H9 (cell line): ENCODE measurements around the gene IMP3. TPM values are rescaled to one million over a fixed set of nuclear protein-coding genes. Genes with fewer than 3 reads are reported as not detected.

Experiments
- DNase-seq: peaks from one replicate; pipeline ENCODE4 v3.0.0-alpha.2; 2017
- H2AFZ ChIP-seq: one replicate; pipeline ENCODE4 v1.6.1; 2013; ENCODE audit warnings: mild to moderate bottlenecking, low read length, control low read depth, moderate library complexity
- H2AK5ac ChIP-seq: 2 replicates; pipeline ENCODE4 v1.6.1; 2013; ENCODE audit warnings: low read length, control low read depth, mixed read lengths; ENCODE audit not compliant: insufficient read length
- H2BK120ac ChIP-seq: one replicate; pipeline ENCODE4 v1.6.1; 2013; ENCODE audit warnings: low read depth, mild to moderate bottlenecking, low read length, control low read depth, inconsistent platforms; ENCODE audit not compliant: poor library complexity, severe bottlenecking
- H2BK12ac ChIP-seq: 2 replicates; pipeline ENCODE4 v1.6.1; 2013; ENCODE audit warnings: low read length, control low read depth, mixed read lengths, low read depth; ENCODE audit not compliant: insufficient read length
- H2BK15ac ChIP-seq: 2 replicates; pipeline ENCODE4 v1.6.1; 2013; ENCODE audit warnings: low read depth, low read length, control low read depth
- H2BK20ac ChIP-seq: one replicate; pipeline ENCODE4 v1.6.1; 2013; ENCODE audit warnings: low read depth, mild to moderate bottlenecking, low read length, control low read depth, inconsistent platforms; ENCODE audit not compliant: poor library complexity, severe bottlenecking
- H2BK5ac ChIP-seq: 2 replicates; pipeline ENCODE4 v1.6.1; 2013; ENCODE audit warnings: low read length, control low read depth, mixed read lengths; ENCODE audit not compliant: insufficient read length
- H3K14ac ChIP-seq: 2 replicates; pipeline ENCODE4 v1.6.1; 2013; ENCODE audit warnings: low read length, control low read depth; ENCODE audit not compliant: insufficient read depth
- H3K18ac ChIP-seq: 2 replicates; pipeline ENCODE4 v1.6.1; 2013; ENCODE audit warnings: low read depth, mild to moderate bottlenecking, mixed read lengths, low read length, control low read depth; ENCODE audit not compliant: insufficient read length
- H3K23ac ChIP-seq: 2 replicates; pipeline ENCODE4 v1.6.1; 2013; ENCODE audit warnings: low read length, control low read depth, mixed read lengths, low read depth; ENCODE audit not compliant: insufficient read length
- H3K23me2 ChIP-seq: 2 replicates; pipeline ENCODE4 v1.6.1; 2013; ENCODE audit warnings: low read depth, mild to moderate bottlenecking, mixed read lengths, low read length, control low read depth; ENCODE audit not compliant: insufficient read length, poor library complexity, severe bottlenecking
- H3K27ac ChIP-seq: 2 replicates; pipeline ENCODE4 v1.5.1; 2013; ENCODE audit warnings: low read length, control low read depth, mixed read lengths, low read depth; ENCODE audit not compliant: insufficient read length
- H3K27me3 ChIP-seq: 2 replicates; pipeline ENCODE4 v1.6.1; 2013; ENCODE audit warnings: low read length, control low read depth, inconsistent platforms; ENCODE audit not compliant: insufficient read depth
- H3K4ac ChIP-seq: 2 replicates; pipeline ENCODE4 v1.6.1; 2013; ENCODE audit warnings: low read depth, mild to moderate bottlenecking, control low read depth, inconsistent platforms, low read length, moderate library complexity
- H3K4me1 ChIP-seq: 2 replicates; pipeline ENCODE4 v1.6.1; 2013; ENCODE audit warnings: low read length, control low read depth, inconsistent platforms; ENCODE audit not compliant: insufficient read depth
- H3K4me2 ChIP-seq: 2 replicates; pipeline ENCODE4 v1.6.1; 2013; ENCODE audit warnings: low read length, control low read depth, mixed read lengths; ENCODE audit not compliant: insufficient read length, insufficient read depth
- H3K56ac ChIP-seq: 2 replicates; pipeline ENCODE4 v1.6.1; 2013; ENCODE audit warnings: low read depth, mild to moderate bottlenecking, mixed read lengths, low read length, control low read depth; ENCODE audit not compliant: insufficient read length
- H3K79me1 ChIP-seq: 2 replicates; pipeline ENCODE4 v1.6.1; 2013; ENCODE audit warnings: low read depth, mild to moderate bottlenecking, moderate library complexity, low read length, control low read depth, inconsistent platforms; ENCODE audit not compliant: insufficient read depth, poor library complexity, severe bottlenecking
- H3K79me2 ChIP-seq: 2 replicates; pipeline ENCODE4 v1.6.1; 2013; ENCODE audit warnings: low read length, control low read depth, inconsistent platforms; ENCODE audit not compliant: insufficient read depth
- H3K9ac ChIP-seq: 2 replicates; pipeline ENCODE4 v1.6.1; 2013; ENCODE audit warnings: low read length, control low read depth, mixed read lengths; ENCODE audit not compliant: insufficient read length; ENCODE audit errors: extremely low read depth
- H3K9me3 ChIP-seq: one replicate; pipeline ENCODE4 v1.6.1; 2013; ENCODE audit warnings: low read depth, low read length, inconsistent platforms; ENCODE audit not compliant: control insufficient read depth
- H3T11ph ChIP-seq: one replicate; pipeline ENCODE4 v1.6.1; 2013; ENCODE audit warnings: mild to moderate bottlenecking, low read length, control low read depth, inconsistent platforms
- H4K20me1 ChIP-seq: one replicate; pipeline ENCODE4 v1.6.1; 2013; ENCODE audit not compliant: control insufficient read depth, insufficient read length, insufficient read depth
- H4K5ac ChIP-seq: 2 replicates; pipeline ENCODE4 v1.6.1; 2013; ENCODE audit warnings: low read depth, mild to moderate bottlenecking, mixed read lengths, low read length, control low read depth; ENCODE audit not compliant: insufficient read length
- H4K8ac ChIP-seq: replicated peaks from 2 replicates; pipeline ENCODE4 v1.6.1; 2013; ENCODE audit warnings: low read length, control low read depth, mixed read lengths, low read depth; ENCODE audit not compliant: insufficient read length
- H4K91ac ChIP-seq: 2 replicates; pipeline ENCODE4 v1.6.1; 2013; ENCODE audit warnings: low read depth, mild to moderate bottlenecking, moderate library complexity, mixed read lengths, low read length, control low read depth; ENCODE audit not compliant: insufficient read length
- H3K27ac Mint-ChIP-seq, 3 experiments: 2 replicates in 2 of 3; 3 replicates in 1 of 3; pipeline ENCODE4 v1.8.0; 2020 to 2021; ENCODE audit warnings: mixed read lengths in 3 of 3, mild to moderate bottlenecking in 1 of 3, moderate library complexity in 1 of 3
- H3K27me3 Mint-ChIP-seq: 2 replicates; pipeline ENCODE4 v1.8.0; 2021; ENCODE audit warnings: low read depth, mild to moderate bottlenecking, moderate library complexity, mixed read lengths
- H3K36me3 Mint-ChIP-seq, 3 experiments: 2 replicates in 2 of 3; 3 replicates in 1 of 3; pipeline ENCODE4 v1.8.0; 2020 to 2021; ENCODE audit warnings: low read depth in 3 of 3, mixed read lengths in 3 of 3; ENCODE audit not compliant: insufficient read depth in 1 of 3
- H3K4me1 Mint-ChIP-seq, 2 experiments: 2 replicates each; pipeline ENCODE4 v1.8.0; 2020; ENCODE audit warnings: mixed read lengths in 2 of 2
- H3K4me3 Mint-ChIP-seq, 2 experiments: 2 replicates in 1 of 2; 3 replicates in 1 of 2; pipeline ENCODE4 v1.8.0; 2020 to 2021; ENCODE audit warnings: mild to moderate bottlenecking in 2 of 2, mixed read lengths in 2 of 2, moderate library complexity in 1 of 2
- H3K9me3 Mint-ChIP-seq, 2 experiments: 2 replicates in 1 of 2; 3 replicates in 1 of 2; pipeline ENCODE4 v1.8.0; 2020; ENCODE audit warnings: mild to moderate bottlenecking in 2 of 2, mixed read lengths in 2 of 2, moderate library complexity in 1 of 2
- CTCF ChIP-seq: fragments of 200-600 bp; sonication (generic); conservative IDR thresholded peaks from 3 replicates; pipeline ENCODE4 v1.8.0; 2021; ENCODE audit warnings: antibody characterized with exemption, mild to moderate bottlenecking
- WGBS: extraction: QIAGEN DNeasy Blood & Tissue Kit; methylation state at CpG from one replicate; pipeline ENCODE4 v1.1.7; 2013; ENCODE audit warnings: missing lambda C conversion rate, low lambda C conversion rate, mixed read lengths; ENCODE audit not compliant: insufficient read length; ENCODE audit errors: extremely low coverage; 5-methylcytosine and 5-hydroxymethylcytosine counted together
- total RNA-seq: library from RNA; stranded (reverse); gene quantifications from 2 replicates; pipeline ENCODE4 v1.2.1, GENCODE V29; 2021

The IMP3 gene
- total RNA-seq, 1 experiment from 2014 or later, result 97.9 TPM

- no peak overlapping the region for H2BK12ac ChIP-seq
- no peak overlapping the region for H4K5ac ChIP-seq
- H4K91ac ChIP-seq, result no peak overlapping the region
- Mint-ChIP-seq H3K4me3 (no peak overlapping the region), H3K27ac (no peak overlapping the region), H3K9me3 (no peaks in the 10 kb centered on the region), H3K27me3 (no peaks in the 10 kb centered on the region), H3K4me1 (peaks cover 38 to 40% of the 10 kb centered on the region in 2 experiments), H3K36me3 (peaks cover 25 to 57% (median 47%) of the 10 kb centered on the region in 3 experiments)
- no peak overlapping the region for H2BK120ac ChIP-seq
- no peaks in the 10 kb centered on the region for H3K79me1 ChIP-seq
- H4K20me1 ChIP-seq, result no peaks in the 10 kb centered on the region
- DNase-seq, result no peak
- no peak overlapping the region for H2AFZ ChIP-seq
- no CpG with 5 or more reads among the region's 4 CpGs for WGBS
- no peak overlapping the region for H3K4me2 ChIP-seq
- H2AK5ac ChIP-seq, result no peak overlapping the region
- H4K8ac ChIP-seq, result no peak overlapping the region
- H3T11ph ChIP-seq, result no peak overlapping the region
- no peaks in the 10 kb centered on the region for H3K27me3 ChIP-seq
- no peak overlapping the region for H3K23ac ChIP-seq
- H3K18ac ChIP-seq, result no peak overlapping the region
- no peak overlapping the region for H3K27ac ChIP-seq
- no peak overlapping the region for H2BK15ac ChIP-seq
- no peak overlapping the region for H3K56ac ChIP-seq
- H2BK20ac ChIP-seq, result no peak overlapping the region
- TF ChIP-seq CTCF, result no peak
- H3K4ac ChIP-seq, result no peak overlapping the region
- H3K4me1 ChIP-seq, result peaks cover 3% of the 10 kb centered on the region; the same call in 1 of the 2 replicates
- no peaks in the 10 kb centered on the region for H3K23me2 ChIP-seq
- H3K14ac ChIP-seq, result no peak overlapping the region; the same call in 1 of the 2 replicates
- H3K79me2 ChIP-seq, result peaks cover 5% of the 10 kb centered on the region; the same call in 1 of the 2 replicates
- H3K9me3 ChIP-seq, result no peaks in the 10 kb centered on the region
- H3K9ac ChIP-seq, result no peak overlapping the region
- no peak overlapping the region for H2BK5ac ChIP-seq
Measured at GRCh38 chr15:75654201-75654907, 14.3 kb upstream of the IMP3 start.
